Neural cell (in vitro differentiated cells): ENCODE results near the gene SS18L1. TPM values are rescaled to one million over a fixed set of nuclear protein-coding genes. Genes with fewer than 3 reads are reported as not detected.

Experiments used
- H2AFZ ChIP-seq: fragments of 200-600, 300-800 bp; sonication (generic), shearing (Covaris generic); 2 replicates; pipeline ENCODE4 v1.6.0; 2014; ENCODE audit warnings: low read depth, mild to moderate bottlenecking, antibody characterized with exemption, low read length, moderate library complexity
- H3F3A ChIP-seq: fragments of 200-600 bp; shearing (Covaris generic); 2 replicates; pipeline ENCODE4 v1.6.1; 2016; ENCODE audit warnings: mild to moderate bottlenecking, moderate library complexity, mixed read lengths, antibody characterized with exemption, low read length; ENCODE audit not compliant: insufficient read depth, poor library complexity, severe bottlenecking
- H3K27ac ChIP-seq: fragments of 200-600, 300-800 bp; sonication (generic), shearing (Covaris generic); 2 replicates; pipeline ENCODE4 v1.5.1; 2014; ENCODE audit warnings: mild to moderate bottlenecking, low read length, moderate library complexity
- H3K27me3 ChIP-seq: fragments of 300-800, 200-600 bp; sonication (generic), shearing (Covaris generic); 2 replicates; pipeline ENCODE4 v1.6.0; 2014; ENCODE audit warnings: mild to moderate bottlenecking, low read depth, low read length, moderate library complexity; ENCODE audit not compliant: insufficient read depth
- H3K36me3 ChIP-seq: fragments of 300-800, 200-600 bp; sonication (generic), shearing (Covaris generic); 2 replicates; pipeline ENCODE4 v1.5.1; 2014; ENCODE audit warnings: mild to moderate bottlenecking, antibody characterized with exemption, low read length, moderate library complexity; ENCODE audit not compliant: insufficient read depth
- H3K4me2 ChIP-seq: fragments of 300-800, 200-600 bp; sonication (generic), shearing (Covaris generic); 2 replicates; pipeline ENCODE4 v1.6.0; 2014; ENCODE audit warnings: mild to moderate bottlenecking, low read length
- H3K4me3 ChIP-seq: fragments of 300-800, 200-600 bp; sonication (generic), shearing (Covaris generic); 2 replicates; pipeline ENCODE4 v1.5.1; 2014; ENCODE audit warnings: mild to moderate bottlenecking, low read length, moderate library complexity
- H3K79me2 ChIP-seq: fragments of 200-600 bp; shearing (Covaris generic); replicated peaks from 2 replicates; pipeline ENCODE4 v1.6.0; 2014; ENCODE audit warnings: mild to moderate bottlenecking, low read length, moderate library complexity; ENCODE audit not compliant: insufficient read depth
- H3K9ac ChIP-seq: fragments of 300-800, 200-600 bp; sonication (generic), shearing (Covaris generic); 2 replicates; pipeline ENCODE4 v1.6.1; 2016; ENCODE audit warnings: mild to moderate bottlenecking, low read length, mixed read lengths
- H3K9me2 ChIP-seq: fragments of 200-600 bp; shearing (Covaris generic); 2 replicates; pipeline ENCODE4 v1.6.1; 2016; ENCODE audit warnings: mild to moderate bottlenecking, low read length, mixed read lengths; ENCODE audit not compliant: insufficient read depth
- H3K9me3 ChIP-seq: fragments of 200-600, 300-800 bp; sonication (generic), shearing (Covaris generic); 2 replicates; pipeline ENCODE4 v1.6.1; 2016; ENCODE audit warnings: mild to moderate bottlenecking, mixed run types, low read length, moderate library complexity, mixed read lengths
- H4K20me1 ChIP-seq: fragments of 200-600 bp; shearing (Covaris generic); 2 replicates; pipeline ENCODE4 v1.6.1; 2016; ENCODE audit warnings: mild to moderate bottlenecking, mixed run types; ENCODE audit not compliant: insufficient read depth
- CTCF ChIP-seq: fragments of 450-650 bp; IDR thresholded peaks from 2 replicates; pipeline ENCODE4 v1.5.1; 2014; ENCODE audit warnings: antibody characterized with exemption, mild to moderate bottlenecking, moderate library complexity; ENCODE audit not compliant: poor library complexity, severe bottlenecking
- EP300 ChIP-seq: fragments of 450-650 bp; conservative IDR thresholded peaks from 2 replicates; pipeline ENCODE4 v1.6.1; 2014; ENCODE audit warnings: antibody characterized with exemption, mild to moderate bottlenecking, moderate library complexity; ENCODE audit not compliant: poor library complexity, severe bottlenecking
- EZH2 ChIP-seq: fragments of 200-600, 300-800 bp; shearing (Covaris generic), sonication (generic); IDR thresholded peaks from 2 replicates; pipeline ENCODE4 v1.6.1; 2014; ENCODE audit warnings: antibody characterized with exemption, low read length, borderline replicate concordance, mild to moderate bottlenecking; ENCODE audit not compliant: insufficient read depth, poor library complexity, severe bottlenecking
- MXI1 ChIP-seq: fragments of 450-650 bp; conservative IDR thresholded peaks from 2 replicates; pipeline ENCODE4 v1.6.1; 2014; ENCODE audit warnings: antibody characterized with exemption, mild to moderate bottlenecking; ENCODE audit not compliant: poor library complexity, severe bottlenecking
- POLR2AphosphoS5 ChIP-seq: IDR thresholded peaks from 2 replicates; pipeline ENCODE4 v1.6.1; 2012
- RAD21 ChIP-seq: fragments of 450-650 bp; conservative IDR thresholded peaks from 2 replicates; pipeline ENCODE4 v1.6.1; 2014; ENCODE audit warnings: antibody characterized with exemption, mild to moderate bottlenecking, moderate library complexity
- SMC3 ChIP-seq: fragments of 450-650 bp; conservative IDR thresholded peaks from 2 replicates; pipeline ENCODE4 v1.6.1; 2014; ENCODE audit warnings: antibody characterized with exemption, mild to moderate bottlenecking, moderate library complexity; ENCODE audit not compliant: poor library complexity
- polyA plus RNA-seq: library from polyadenylated mRNA; depleted of rRNA; stranded (reverse); fragments of >200 nt; gene quantifications from 2 replicates; pipeline ENCODE4 v1.2.3, GENCODE V29; 2014

The SS18L1 gene
- polyA plus RNA-seq, 1 donor from 2014 or later: 117 TPM

GRCh38 chr20:62141397-62142251, 1.9 kb upstream of the SS18L1 start:
- Histone ChIP-seq H3K79me2 (peaks cover 64% of the 10 kb centered on the region), H3F3A (peaks cover 7% of the 10 kb centered on the region), H3K27me3 (no peaks in the 10 kb centered on the region), H3K27ac (peak overlapping the region; percentile 88), H3K9ac (peak overlapping the region; percentile 84), H3K9me2 (no peaks in the 10 kb centered on the region), H3K4me2 (peak overlapping the region; percentile 88), H2AFZ (no peak overlapping the region), H3K36me3 (peaks cover 10% of the 10 kb centered on the region), H3K9me3 (no peaks in the 10 kb centered on the region), H3K4me3 (peak overlapping the region; percentile 90), H4K20me1 (peaks cover 50% of the 10 kb centered on the region)
- TF ChIP-seq EP300: no peak
- TF ChIP-seq SMC3: peak; percentile 61
- peak; percentile 34 for TF ChIP-seq POLR2AphosphoS5
- TF ChIP-seq MXI1: peak; percentile 20
- TF ChIP-seq EZH2: no peak
- TF ChIP-seq CTCF: peak; percentile 62

DNA sequence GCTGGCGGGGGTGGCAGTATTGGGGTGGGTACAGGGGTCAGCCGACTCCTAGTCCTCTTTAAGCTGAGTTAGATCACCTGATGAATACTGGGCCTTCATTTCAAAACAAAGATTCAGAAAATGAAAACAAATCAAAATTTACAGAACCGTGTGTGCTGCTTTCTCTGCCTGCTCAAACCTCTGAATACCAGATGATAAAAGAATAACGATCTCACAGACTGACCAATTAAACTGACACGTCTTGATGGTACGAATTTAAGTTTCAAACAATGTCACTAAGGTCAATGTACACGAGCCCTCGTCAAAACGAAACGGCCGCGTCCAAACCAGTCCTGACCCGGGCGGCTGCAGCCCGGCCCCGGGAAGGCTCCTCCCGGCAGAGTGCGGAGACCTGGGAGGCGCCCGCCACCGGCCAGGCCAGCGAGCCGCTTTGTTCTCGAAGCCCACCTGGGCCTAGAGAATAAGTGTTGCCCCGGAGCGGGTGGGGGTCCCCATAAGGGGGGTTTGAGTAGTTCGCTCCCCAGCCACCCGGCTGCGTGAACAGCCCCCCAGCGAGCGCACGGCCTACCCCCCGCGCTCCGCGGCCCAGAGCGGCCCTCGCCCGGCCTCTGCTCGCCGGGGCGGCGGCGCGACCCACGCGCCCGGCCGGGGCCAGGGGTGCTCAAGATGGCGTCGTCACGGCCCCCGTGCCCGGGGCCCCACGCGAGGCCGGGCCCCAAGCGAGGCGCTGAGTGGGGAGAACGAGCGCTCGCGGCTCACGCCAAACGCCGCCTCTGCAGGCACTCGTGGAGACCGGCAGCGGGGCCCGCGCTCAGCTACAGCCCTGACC, 1.1 kb upstream of the SS18L1 start:
- Histone ChIP-seq H3K79me2 (peaks cover 73% of the 10 kb centered on the region), H3K27ac (peak overlapping the region; percentile 88), H3K4me3 (peak overlapping the region; percentile 90), H3K27me3 (no peaks in the 10 kb centered on the region), H3K36me3 (peaks cover 10% of the 10 kb centered on the region), H4K20me1 (peaks cover 51% of the 10 kb centered on the region), H2AFZ (no peak overlapping the region), H3K9me2 (no peaks in the 10 kb centered on the region), H3F3A (peaks cover 7% of the 10 kb centered on the region), H3K4me2 (peak overlapping the region; percentile 88), H3K9me3 (no peaks in the 10 kb centered on the region), H3K9ac (peak overlapping the region; percentile 84)
- TF ChIP-seq CTCF (no peak), RAD21 (no peak)
